ENCODE data around the gene TUG1. TPM values are rescaled to one million over a fixed set of nuclear protein-coding genes. Genes with fewer than 3 reads are reported as not detected.
A peak's percentile ranks its signal among the peaks of the same experiment; 100 is the strongest.

The TUG1 gene
- total and polyA plus RNA-seq, 2 of the 4 experiments (the other 2 are of a cell fraction) = 60.6 to 68.8 TPM

DNA sequence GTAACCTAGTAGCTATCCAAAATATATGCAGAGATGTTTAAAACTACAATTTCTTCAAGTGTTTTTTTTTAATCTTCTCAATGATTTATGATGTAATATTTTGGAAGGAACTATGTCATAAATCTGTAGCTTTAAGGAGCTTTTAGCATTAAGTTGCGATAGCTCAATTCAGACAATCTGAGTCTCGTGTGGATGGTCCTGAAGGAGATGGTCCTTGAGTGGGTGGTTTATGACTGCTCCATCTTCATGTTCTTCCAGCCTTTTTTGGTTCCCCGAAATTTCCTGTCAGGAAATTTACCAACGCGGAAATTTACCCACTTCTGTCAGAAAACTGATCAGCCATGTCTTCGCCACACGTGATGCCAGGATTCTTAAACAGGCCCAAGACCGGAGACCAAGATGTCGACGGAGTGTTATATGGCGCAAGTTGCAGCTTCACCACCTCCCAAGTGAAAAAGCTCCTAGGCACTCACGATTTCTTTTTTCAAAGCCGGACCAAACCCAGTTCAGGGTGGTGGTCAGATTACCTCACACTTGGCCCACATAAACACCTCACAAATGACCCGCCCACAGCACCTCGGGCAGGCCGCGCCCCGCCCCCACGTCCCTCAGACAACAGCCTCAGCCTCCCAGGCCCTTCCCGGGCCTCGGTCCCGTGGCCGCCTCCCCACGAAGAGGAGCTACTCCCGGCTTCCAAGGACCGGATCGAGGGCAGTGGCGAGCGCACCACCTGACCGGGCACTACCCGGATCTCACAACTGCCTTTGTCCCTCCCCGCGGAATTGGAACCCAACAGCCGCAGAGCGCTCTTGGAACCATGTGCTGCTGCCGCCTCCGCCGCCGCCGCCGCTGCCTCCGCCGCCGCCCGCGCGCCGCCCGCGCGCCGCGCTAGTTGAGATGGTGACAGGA lies 796 bp upstream of the TUG1 start, which contains the start of gene MORC2:
Gene MORC2 (minus strand): TSS at position 760 of the 909 bp plus-strand sequence. CDS start 885 bp downstream, outside the sequence.
- DNase-seq (peak; percentile 15), ATAC-seq (ENCODE audit: low read depth) (peak; percentile 40)
- Histone ChIP-seq H3K79me1 (ENCODE audit: low read depth in 1 of 2, low read length in 2 of 2) (peaks cover 35 to 83% of the 10 kb centered on the region in 2 experiments), H4K20me1 (ENCODE audit: insufficient read depth, low read length) (peaks cover 39% of the 10 kb centered on the region; the same call in 1 of the 2 replicates), H3K9me3 (ENCODE audit: control insufficient read depth, insufficient read depth, low read length) (peaks cover 9% of the 10 kb centered on the region), H3K27me3 (ENCODE audit: control insufficient read depth, insufficient read depth, low read length) (no peaks in the 10 kb centered on the region), H3K14ac (replicated peaks; ENCODE audit: low read depth, low read length) (peak within 1 kb of the TSS; percentile 94), H3K9me1 (ENCODE audit: insufficient read depth, low read length) (peaks cover 7% of the 10 kb centered on the region; the same call in 1 of the 2 replicates), H2BK120ac (ENCODE audit: low read depth, low read length) (no peak within 1 kb of the TSS; the same call in 1 of the 2 replicates), H2AK5ac (ENCODE audit: low read depth, low read length) (peak within 1 kb of the TSS; percentile 94), H3K56ac (ENCODE audit: extremely low read depth, insufficient read depth, low read length) (peak within 1 kb of the TSS; percentile 86; the same call in 1 of the 2 replicates), H3K9ac (ENCODE audit: low read depth, low read length) (peak within 1 kb of the TSS; percentile 89), H3K4me1 (ENCODE audit: control insufficient read depth, insufficient read depth, low read length) (peaks cover 10% of the 10 kb centered on the region), H2BK5ac (ENCODE audit: low read depth, low read length, poor library complexity, severe bottlenecking) (peak within 1 kb of the TSS; percentile 89), H3K36me3 (ENCODE audit: control insufficient read depth, insufficient read depth, low read length) (peaks cover 15% of the 10 kb centered on the region), H3K18ac (ENCODE audit: low read depth, low read length) (peak within 1 kb of the TSS; percentile 45; the same call in 1 of the 2 replicates), H2BK15ac (ENCODE audit: low read depth, low read length) (no peak within 1 kb of the TSS), H4K8ac (ENCODE audit: low read depth in 2 of 2, low read length in 2 of 2) (peak within 1 kb of the TSS; percentile 70 to 95), H3K4me2 (ENCODE audit: low read depth, low read length) (peak within 1 kb of the TSS; percentile 100), H4K5ac (ENCODE audit: low read depth, low read length) (peak within 1 kb of the TSS; percentile 65), H3K27ac (ENCODE audit: insufficient read depth, low read length) (peak within 1 kb of the TSS; percentile 97), H4K91ac (ENCODE audit: insufficient read depth, low read depth, low read length) (peak within 1 kb of the TSS; percentile 68; the same call in 1 of the 2 replicates), H3K23ac (ENCODE audit: low read depth, low read length) (peak within 1 kb of the TSS; percentile 86), H3K4ac (ENCODE audit: low read depth, low read length) (peak within 1 kb of the TSS; percentile 81), H3K4me3 (ENCODE audit: insufficient read depth, low read depth, low read length) (peak within 1 kb of the TSS; percentile 68), H2BK20ac (ENCODE audit: low read depth, low read length) (no peak within 1 kb of the TSS), H2AK9ac (replicated peaks; ENCODE audit: low read depth, low read length, poor library complexity) (peak within 1 kb of the TSS; percentile 98), H2AFZ (replicated peaks; ENCODE audit: low read length, poor library complexity) (peak within 1 kb of the TSS; percentile 96)
- ChIA-PET POLR2A (ENCODE audit: unreplicated experiment) (interaction anchor here (0.5 to 0.6 kb wide), 4 partner anchors 10 to 201 kb away, joined by 3 to 14 read pairs (median 4); no protein-coding TSS in a partner anchor), CTCF (interaction anchor here (1.5 to 1.7 kb wide), 2 partner anchors 20 to 115 kb away, joined by 3 to 4 read pairs; no protein-coding TSS in a partner anchor)
- intact Hi-C loops (cut with micrococcal nuclease) = loop anchor here (5.0 kb wide), 1 partner anchor 69 kb away; no protein-coding TSS in a partner anchor
- in situ Hi-C loops (cut with MboI; ENCODE audit: low sequenced_read_pairs) = no loop called here
- WGBS, 2 experiments (ENCODE audit: extremely low coverage in 2 of 2, insufficient read length in 1 of 2) = 17% methylated on average over 41 of the region's 53 CpGs; no CpG with 5 or more reads in 1 of the 2 experiments
- TF ChIP-seq CHD1 (IDR thresholded peaks at IDR 0.05; ENCODE audit: low read depth, low read length) = 0 out of 2 replicates have a peak, but pooled peaks have one; percentile 10
- no peak for TF ChIP-seq RFX5 (IDR thresholded peaks at IDR 0.05; ENCODE audit: low read depth, low read length)
- TF ChIP-seq, protein P1, sequence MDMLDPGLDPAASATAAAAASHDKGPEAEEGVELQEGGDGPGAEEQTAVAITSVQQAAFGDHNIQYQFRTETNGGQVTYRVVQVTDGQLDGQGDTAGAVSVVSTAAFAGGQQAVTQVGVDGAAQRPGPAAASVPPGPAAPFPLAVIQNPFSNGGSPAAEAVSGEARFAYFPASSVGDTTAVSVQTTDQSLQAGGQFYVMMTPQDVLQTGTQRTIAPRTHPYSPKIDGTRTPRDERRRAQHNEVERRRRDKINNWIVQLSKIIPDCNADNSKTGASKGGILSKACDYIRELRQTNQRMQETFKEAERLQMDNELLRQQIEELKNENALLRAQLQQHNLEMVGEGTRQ (IDR thresholded peaks at IDR 0.05; ENCODE audit: low read depth, low read length) = peak; percentile 42; the same call in 1 of the 2 replicates
- TF ChIP-seq MXI1 (IDR thresholded peaks at IDR 0.05; ENCODE audit: borderline replicate concordance, low read depth, low read length) = peak; percentile 53; the same call in 1 of the 2 replicates
- dilution Hi-C loops (cut with HindIII; ENCODE audit: low sequenced_read_pairs, unreplicated experiment) = no loop called here
- BruUV-seq (replicated peaks) = TSS peak; percentile 34

Measured in IMR-90 (cell line).